C4-2B (cell line): Measurements from ENCODE around the gene SLC6A11.

Experiments used
- ZFX ChIP-seq: fragments of 450-650 bp; IDR thresholded peaks from 2 replicates; pipeline ENCODE4 v1.6.1; 2017
- TF ChIP-seq, protein P1 (sequence below): fragments of 450-650 bp; conservative IDR thresholded peaks from 2 replicates; pipeline ENCODE4 v1.5.1; 2017; ENCODE audit warnings: mild to moderate bottlenecking

DNA sequence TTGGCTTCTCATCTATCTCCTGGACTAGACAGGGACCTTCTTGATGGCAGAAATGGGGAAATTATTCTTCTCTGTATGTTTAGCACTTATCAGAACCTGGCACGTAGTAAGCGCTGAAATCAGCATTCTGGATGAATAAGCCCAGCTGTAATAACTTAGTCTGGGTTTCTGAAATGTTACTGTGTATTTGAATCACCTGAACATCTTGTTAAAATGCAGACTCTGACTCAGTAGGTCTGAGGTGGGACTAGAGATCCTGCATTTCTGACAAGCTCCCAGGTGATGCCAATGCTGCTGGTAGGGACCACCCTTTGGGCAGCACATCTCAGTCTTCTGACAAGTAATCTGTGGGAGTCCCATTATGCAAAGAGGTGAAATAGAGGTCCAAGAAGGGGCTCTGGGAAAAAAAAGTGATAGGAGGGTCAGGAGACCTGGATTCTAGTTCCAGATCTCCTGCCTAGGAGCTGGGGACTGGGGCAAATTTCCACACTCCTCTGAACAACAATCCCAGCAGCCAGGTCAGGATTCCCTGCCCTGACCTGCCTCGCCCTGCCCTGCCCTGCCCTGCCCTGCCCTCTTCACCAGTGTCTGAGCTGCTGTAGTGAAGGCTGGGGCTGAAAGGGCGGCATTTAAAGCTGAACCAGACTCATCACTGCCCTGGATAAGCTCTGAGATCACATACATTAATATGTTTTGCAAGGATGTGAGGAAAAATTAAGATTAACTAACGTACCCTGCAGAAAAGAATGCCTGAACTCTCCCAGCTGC, 17.2 kb upstream of the SLC6A11 start:
- TF ChIP-seq, protein P1, sequence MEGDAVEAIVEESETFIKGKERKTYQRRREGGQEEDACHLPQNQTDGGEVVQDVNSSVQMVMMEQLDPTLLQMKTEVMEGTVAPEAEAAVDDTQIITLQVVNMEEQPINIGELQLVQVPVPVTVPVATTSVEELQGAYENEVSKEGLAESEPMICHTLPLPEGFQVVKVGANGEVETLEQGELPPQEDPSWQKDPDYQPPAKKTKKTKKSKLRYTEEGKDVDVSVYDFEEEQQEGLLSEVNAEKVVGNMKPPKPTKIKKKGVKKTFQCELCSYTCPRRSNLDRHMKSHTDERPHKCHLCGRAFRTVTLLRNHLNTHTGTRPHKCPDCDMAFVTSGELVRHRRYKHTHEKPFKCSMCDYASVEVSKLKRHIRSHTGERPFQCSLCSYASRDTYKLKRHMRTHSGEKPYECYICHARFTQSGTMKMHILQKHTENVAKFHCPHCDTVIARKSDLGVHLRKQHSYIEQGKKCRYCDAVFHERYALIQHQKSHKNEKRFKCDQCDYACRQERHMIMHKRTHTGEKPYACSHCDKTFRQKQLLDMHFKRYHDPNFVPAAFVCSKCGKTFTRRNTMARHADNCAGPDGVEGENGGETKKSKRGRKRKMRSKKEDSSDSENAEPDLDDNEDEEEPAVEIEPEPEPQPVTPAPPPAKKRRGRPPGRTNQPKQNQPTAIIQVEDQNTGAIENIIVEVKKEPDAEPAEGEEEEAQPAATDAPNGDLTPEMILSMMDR, result no peak
- no peak for TF ChIP-seq ZFX
